Left forelimb (tissue), 1 donor: Measurements from ENCODE around the gene TFDP1.
A peak's percentile ranks its signal among the peaks of the same experiment; 100 is the strongest.

ENCODE experiments used
- DNase-seq: peaks from one replicate; pipeline ENCODE4 v3.0.0-alpha.2; 2018; ENCODE audit warnings: low spot score

Gene TFDP1

GRCh38 chr13:113650275-113650674, 65.7 kb downstream of the TFDP1 start:
- peak; percentile 28 for DNase-seq

GRCh38 chr13:113650731-113651148, 66.2 kb downstream of the TFDP1 start:
- DNase-seq = peak; percentile 17

- peak; percentile 52 for DNase-seq
Measured at GRCh38 chr13:113651511-113652403, 67.2 kb downstream of the TFDP1 start.

- peak; percentile 26 for DNase-seq
Measured at GRCh38 chr13:113652404-113653263, 68.1 kb downstream of the TFDP1 start.

GRCh38 chr13:113653264-113654174, 69.0 kb downstream of the TFDP1 start:
- peak; percentile 53 for DNase-seq

- DNase-seq = peak; percentile 41
Measured at GRCh38 chr13:113654175-113654560, 69.6 kb downstream of the TFDP1 start.

- peak; percentile 57 for DNase-seq
Measured at GRCh38 chr13:113654591-113655345, 70.2 kb downstream of the TFDP1 start.

- DNase-seq = peak; percentile 59
Measured at GRCh38 chr13:113655346-113656002, 70.9 kb downstream of the TFDP1 start.

GRCh38 chr13:113656003-113656588, 71.5 kb downstream of the TFDP1 start:
- peak; percentile 63 for DNase-seq

- peak; percentile 54 for DNase-seq
Measured at GRCh38 chr13:113656831-113657671, 72.5 kb downstream of the TFDP1 start.

- DNase-seq = peak; percentile 33
Measured at GRCh38 chr13:113657851-113658741, 73.5 kb downstream of the TFDP1 start, which contains the start of gene ATP4B. TSS of gene ATP4B (minus strand) at chr13:113658198. CDS start at chr13:113658144, 54 bp downstream.

GRCh38 chr13:113658836-113659235, 74.3 kb downstream of the TFDP1 start:
- DNase-seq = peak; percentile 33

GRCh38 chr13:113659337-113659736, 74.8 kb downstream of the TFDP1 start:
- no peak for DNase-seq

- DNase-seq = peak; percentile 25
Measured at GRCh38 chr13:113660066-113660465, 75.5 kb downstream of the TFDP1 start.

GRCh38 chr13:113661509-113661908, 77.0 kb downstream of the TFDP1 start:
- DNase-seq = no peak

GRCh38 chr13:113663934-113664333, 79.4 kb downstream of the TFDP1 start:
- peak; percentile 49 for DNase-seq

GRCh38 chr13:113664751-113665596, 80.4 kb downstream of the TFDP1 start:
- DNase-seq = peak; percentile 63
